Measurements from ENCODE around the gene TNNI3K.

TNNI3K gene

GRCh38 chr1:74470936-74471335 is 235.7 kb downstream of the TNNI3K start:
- Histone ChIP-seq H3K36me3 (ENCODE audit: control insufficient read depth in 4 of 4, insufficient read depth in 4 of 4, low read length in 3 of 4) (no peaks in the 10 kb centered on the region), H3K27me3 (replicated peaks in 2 of 5; ENCODE audit: control insufficient read depth in 4 of 5, insufficient read depth in 5 of 5, low read length in 4 of 5) (peaks cover 0 to 3% (median 0%) of the 10 kb centered on the region in 5 experiments), H3K9me3 (ENCODE audit: control extremely low read depth in 1 of 5, control insufficient read depth in 4 of 5, insufficient read depth in 2 of 5, low read depth in 1 of 5, low read length in 4 of 5) (no peaks in the 10 kb centered on the region), H3K4me1 (ENCODE audit: control extremely low read depth in 1 of 4, control insufficient read depth in 4 of 4, insufficient read depth in 4 of 4, low read length in 3 of 4) (no peaks in the 10 kb centered on the region), H3K27ac (ENCODE audit: insufficient read depth in 1 of 2, low read depth in 1 of 2, low read length in 2 of 2, poor library complexity in 1 of 2, severe bottlenecking in 2 of 2) (no peak overlapping the region), H3K4me3 (ENCODE audit: control insufficient read depth in 1 of 7, extremely low read depth in 1 of 7, insufficient read depth in 4 of 7, low read depth in 2 of 7, low read length in 6 of 7) (no peak overlapping the region)
- ChIA-PET POLR2A (no interaction called here), CTCF (no interaction called here)
- WGBS (ENCODE audit: insufficient coverage): 63% methylated on average over 3 of the region's 3 CpGs
- no peak for DNase-seq

- no peak overlapping the region for H3K4me3 ChIP-seq (ENCODE audit: control insufficient read depth in 1 of 7, extremely low read depth in 1 of 7, insufficient read depth in 4 of 7, low read depth in 2 of 7, low read length in 6 of 7)
- ChIA-PET POLR2A (no interaction called here), CTCF (no interaction called here)
- H3K36me3 ChIP-seq (ENCODE audit: control insufficient read depth in 4 of 4, insufficient read depth in 4 of 4, low read length in 3 of 4): no peaks in the 10 kb centered on the region
- no CpG with 5 or more reads among the region's 3 CpGs for WGBS (ENCODE audit: insufficient coverage)
- no peak overlapping the region for H3K27ac ChIP-seq (ENCODE audit: insufficient read depth in 1 of 2, low read depth in 1 of 2, low read length in 2 of 2, poor library complexity in 1 of 2, severe bottlenecking in 2 of 2)
- no peaks in the 10 kb centered on the region for H3K4me1 ChIP-seq (ENCODE audit: control extremely low read depth in 1 of 4, control insufficient read depth in 4 of 4, insufficient read depth in 4 of 4, low read length in 3 of 4)
- H3K27me3 ChIP-seq (replicated peaks in 2 of 5; ENCODE audit: control insufficient read depth in 4 of 5, insufficient read depth in 5 of 5, low read length in 4 of 5): peaks cover 0 to 3% (median 0%) of the 10 kb centered on the region in 5 experiments
- H3K9me3 ChIP-seq (ENCODE audit: control extremely low read depth in 1 of 5, control insufficient read depth in 4 of 5, insufficient read depth in 2 of 5, low read depth in 1 of 5, low read length in 4 of 5): no peaks in the 10 kb centered on the region
- DNase-seq: no peak
These were observed 236.3 kb downstream of the TNNI3K start for GRCh38 chr1:74471470-74471869.

DNA sequence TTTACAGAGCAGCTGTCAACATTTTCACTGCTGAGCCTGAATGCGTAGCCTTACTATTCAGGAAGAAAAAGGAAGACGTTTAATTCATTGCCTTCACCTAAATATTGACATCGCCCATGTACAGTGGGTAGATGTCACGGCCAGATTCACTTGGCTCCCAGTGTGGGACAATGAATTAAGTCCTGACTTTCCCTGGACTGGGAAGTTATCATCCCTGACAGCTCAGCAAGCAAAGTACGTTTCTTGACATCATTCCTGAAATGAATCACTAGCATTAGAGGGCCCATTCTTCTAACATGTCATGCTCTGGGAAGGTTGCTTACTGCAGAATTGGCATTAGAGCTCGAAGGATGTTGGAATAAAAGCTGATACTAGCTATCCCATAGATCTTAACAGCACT is 239.4 kb downstream of the TNNI3K start:
- no peak overlapping the region for H3K4me3 ChIP-seq (ENCODE audit: control insufficient read depth in 1 of 7, extremely low read depth in 1 of 7, insufficient read depth in 4 of 7, low read depth in 2 of 7, low read length in 6 of 7)
- no peaks in the 10 kb centered on the region for H3K9me3 ChIP-seq (ENCODE audit: control extremely low read depth in 1 of 5, control insufficient read depth in 4 of 5, insufficient read depth in 2 of 5, low read depth in 1 of 5, low read length in 4 of 5)
- H3K36me3 ChIP-seq (ENCODE audit: control insufficient read depth in 4 of 4, insufficient read depth in 4 of 4, low read length in 3 of 4): no peaks in the 10 kb centered on the region
- 95% methylated on average over 3 of the region's 6 CpGs for WGBS (ENCODE audit: insufficient coverage)
- ChIA-PET CTCF (no interaction called here), POLR2A (interaction anchor here (0.7 kb wide), 1 partner anchor 10 kb away, joined by 3 read pairs; no protein-coding TSS in a partner anchor)
- H3K27ac ChIP-seq (ENCODE audit: insufficient read depth in 1 of 2, low read depth in 1 of 2, low read length in 2 of 2, poor library complexity in 1 of 2, severe bottlenecking in 2 of 2): no peak overlapping the region
- H3K27me3 ChIP-seq (replicated peaks in 2 of 5; ENCODE audit: control insufficient read depth in 4 of 5, insufficient read depth in 5 of 5, low read length in 4 of 5): peaks cover 0 to 2% (median 0%) of the 10 kb centered on the region in 5 experiments
- DNase-seq: no peak
- no peaks in the 10 kb centered on the region for H3K4me1 ChIP-seq (ENCODE audit: control extremely low read depth in 1 of 4, control insufficient read depth in 4 of 4, insufficient read depth in 4 of 4, low read length in 3 of 4)

DNA sequence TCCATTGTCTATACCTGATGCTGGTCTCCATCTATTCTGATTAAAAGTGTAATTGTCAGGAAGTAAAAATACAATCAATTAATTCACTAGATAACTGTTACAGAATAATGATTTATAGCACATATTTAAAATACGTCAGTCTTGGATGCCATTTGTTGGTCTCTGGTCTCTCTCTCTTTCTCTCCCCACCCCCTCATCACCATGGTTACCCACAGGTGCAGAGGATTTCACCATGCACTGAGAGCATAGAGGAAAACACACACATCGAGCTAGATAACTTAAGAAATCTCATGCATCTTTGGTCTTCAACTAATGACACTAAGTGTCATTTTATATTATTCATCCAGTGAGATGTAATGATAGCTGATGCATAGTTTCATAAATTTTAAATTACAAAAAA is 243.8 kb downstream of the TNNI3K start:
- CTCF ChIA-PET: no interaction called here

DNA sequence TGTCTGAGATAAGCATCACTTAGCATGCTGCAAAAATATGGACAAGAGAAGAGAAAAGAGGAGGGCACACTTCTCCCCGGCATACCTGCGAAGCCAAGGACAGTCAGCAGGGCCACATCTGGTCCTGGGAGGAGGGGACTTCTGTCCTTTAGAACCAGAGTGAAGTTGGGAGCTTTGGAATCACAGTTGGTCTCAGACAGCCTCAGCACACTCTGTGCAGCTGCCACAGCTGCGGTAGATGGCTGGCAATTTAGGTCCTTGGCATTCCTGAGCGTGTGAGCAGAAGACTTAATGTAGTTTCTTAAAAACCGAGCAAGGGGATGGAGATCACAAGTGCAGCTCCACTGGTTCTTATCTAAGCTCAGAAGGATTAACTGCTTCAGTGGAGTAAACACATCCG is 244.9 kb downstream of the TNNI3K start:
- Histone ChIP-seq H3K27me3 (replicated peaks in 2 of 5; ENCODE audit: control insufficient read depth in 4 of 5, insufficient read depth in 5 of 5, low read length in 4 of 5) (peaks cover 0 to 2% (median 0%) of the 10 kb centered on the region in 5 experiments), H3K27ac (ENCODE audit: insufficient read depth in 1 of 2, low read depth in 1 of 2, low read length in 2 of 2, poor library complexity in 1 of 2, severe bottlenecking in 2 of 2) (no peak overlapping the region), H3K4me1 (ENCODE audit: control extremely low read depth in 1 of 4, control insufficient read depth in 4 of 4, insufficient read depth in 4 of 4, low read length in 3 of 4) (no peaks in the 10 kb centered on the region), H3K9me3 (ENCODE audit: control extremely low read depth in 1 of 5, control insufficient read depth in 4 of 5, insufficient read depth in 2 of 5, low read depth in 1 of 5, low read length in 4 of 5) (no peaks in the 10 kb centered on the region), H3K36me3 (ENCODE audit: control insufficient read depth in 4 of 4, insufficient read depth in 4 of 4, low read length in 3 of 4) (no peaks in the 10 kb centered on the region), H3K4me3 (ENCODE audit: control insufficient read depth in 1 of 7, extremely low read depth in 1 of 7, insufficient read depth in 4 of 7, low read depth in 2 of 7, low read length in 6 of 7) (no peak overlapping the region)
- WGBS (ENCODE audit: insufficient coverage): 96% methylated on average over 6 of the region's 6 CpGs
- no peak for DNase-seq
- POLR2A ChIA-PET: no interaction called here
- CTCF ChIA-PET: no interaction called here

More for the DNA sequence above, 243.8 kb downstream of the TNNI3K start:
- 100% methylated on average over 1 of the region's 2 CpGs for WGBS (ENCODE audit: insufficient coverage)
- Histone ChIP-seq H3K4me1 (ENCODE audit: control extremely low read depth in 1 of 4, control insufficient read depth in 4 of 4, insufficient read depth in 4 of 4, low read length in 3 of 4) (no peaks in the 10 kb centered on the region), H3K4me3 (ENCODE audit: control insufficient read depth in 1 of 7, extremely low read depth in 1 of 7, insufficient read depth in 4 of 7, low read depth in 2 of 7, low read length in 6 of 7) (no peak overlapping the region), H3K27ac (ENCODE audit: insufficient read depth in 1 of 2, low read depth in 1 of 2, low read length in 2 of 2, poor library complexity in 1 of 2, severe bottlenecking in 2 of 2) (no peak overlapping the region), H3K27me3 (replicated peaks in 2 of 5; ENCODE audit: control insufficient read depth in 4 of 5, insufficient read depth in 5 of 5, low read length in 4 of 5) (peaks cover 0 to 2% (median 0%) of the 10 kb centered on the region in 5 experiments), H3K9me3 (ENCODE audit: control extremely low read depth in 1 of 5, control insufficient read depth in 4 of 5, insufficient read depth in 2 of 5, low read depth in 1 of 5, low read length in 4 of 5) (no peaks in the 10 kb centered on the region), H3K36me3 (ENCODE audit: control insufficient read depth in 4 of 4, insufficient read depth in 4 of 4, low read length in 3 of 4) (no peaks in the 10 kb centered on the region)
- POLR2A ChIA-PET: no interaction called here
- no peak for DNase-seq

GRCh38 chr1:74481607-74482006 is 246.4 kb downstream of the TNNI3K start:
- no peak overlapping the region for H3K27ac ChIP-seq (ENCODE audit: insufficient read depth in 1 of 2, low read depth in 1 of 2, low read length in 2 of 2, poor library complexity in 1 of 2, severe bottlenecking in 2 of 2)
- H3K36me3 ChIP-seq (ENCODE audit: control insufficient read depth in 4 of 4, insufficient read depth in 4 of 4, low read length in 3 of 4): no peaks in the 10 kb centered on the region
- H3K4me1 ChIP-seq (ENCODE audit: control extremely low read depth in 1 of 4, control insufficient read depth in 4 of 4, insufficient read depth in 4 of 4, low read length in 3 of 4): no peaks in the 10 kb centered on the region
- ChIA-PET CTCF (no interaction called here), POLR2A (no interaction called here)
- H3K9me3 ChIP-seq (ENCODE audit: control extremely low read depth in 1 of 5, control insufficient read depth in 4 of 5, insufficient read depth in 2 of 5, low read depth in 1 of 5, low read length in 4 of 5): no peaks in the 10 kb centered on the region
- no peak overlapping the region for H3K4me3 ChIP-seq (ENCODE audit: control insufficient read depth in 1 of 7, extremely low read depth in 1 of 7, insufficient read depth in 4 of 7, low read depth in 2 of 7, low read length in 6 of 7)
- 90% methylated on average over 3 of the region's 3 CpGs for WGBS (ENCODE audit: insufficient coverage)
- no peak for DNase-seq
- H3K27me3 ChIP-seq (replicated peaks in 2 of 5; ENCODE audit: control insufficient read depth in 4 of 5, insufficient read depth in 5 of 5, low read length in 4 of 5): no peaks in the 10 kb centered on the region

GRCh38 chr1:74485622-74486021 is 250.4 kb downstream of the TNNI3K start:
- ChIA-PET CTCF (no interaction called here), POLR2A (no interaction called here)
- Histone ChIP-seq H3K9me3 (ENCODE audit: control extremely low read depth in 1 of 5, control insufficient read depth in 4 of 5, insufficient read depth in 2 of 5, low read depth in 1 of 5, low read length in 4 of 5) (no peaks in the 10 kb centered on the region), H3K4me1 (ENCODE audit: control extremely low read depth in 1 of 4, control insufficient read depth in 4 of 4, insufficient read depth in 4 of 4, low read length in 3 of 4) (no peaks in the 10 kb centered on the region), H3K27me3 (replicated peaks in 2 of 5; ENCODE audit: control insufficient read depth in 4 of 5, insufficient read depth in 5 of 5, low read length in 4 of 5) (no peaks in the 10 kb centered on the region), H3K4me3 (ENCODE audit: control insufficient read depth in 1 of 7, extremely low read depth in 1 of 7, insufficient read depth in 4 of 7, low read depth in 2 of 7, low read length in 6 of 7) (no peak overlapping the region), H3K27ac (ENCODE audit: insufficient read depth in 1 of 2, low read depth in 1 of 2, low read length in 2 of 2, poor library complexity in 1 of 2, severe bottlenecking in 2 of 2) (no peak overlapping the region), H3K36me3 (ENCODE audit: control insufficient read depth in 4 of 4, insufficient read depth in 4 of 4, low read length in 3 of 4) (no peaks in the 10 kb centered on the region)
- WGBS (ENCODE audit: insufficient coverage): 93% methylated on average over 2 of the region's 3 CpGs
- peak in 1 of 3 donors; percentile 27 for DNase-seq
